Measurements from ENCODE around the gene INHA. TPM values are rescaled to one million over a fixed set of nuclear protein-coding genes. Genes with fewer than 3 reads are reported as not detected.

Gene INHA
- total and polyA plus RNA-seq, 4 donors, result 0.03 to 0.15 (median 0.11) TPM

GRCh38 chr2:219567791-219568361, 4.2 kb upstream of the INHA start:
- DNase-seq (ENCODE audit: low spot score), result no peak

DNA sequence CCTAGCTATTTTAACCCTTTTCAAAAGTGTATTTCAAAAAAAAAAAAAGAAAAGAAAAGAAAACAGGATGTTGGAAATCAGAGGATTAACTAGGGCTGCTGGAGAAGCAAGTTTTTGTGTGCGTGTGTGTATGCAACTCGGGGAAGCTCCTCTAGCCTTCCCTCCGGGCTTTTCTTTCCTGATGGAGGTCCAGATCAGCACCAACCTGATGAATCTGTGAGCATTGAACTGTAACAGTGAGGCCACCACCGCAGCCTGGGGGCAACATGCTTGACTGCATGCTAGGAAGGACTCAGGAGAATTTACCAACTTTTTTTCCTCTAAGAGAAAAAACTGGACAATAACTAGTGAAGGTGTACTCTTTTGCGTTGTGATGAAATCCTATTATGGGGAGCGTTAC, 3.1 kb upstream of the INHA start:
- Histone ChIP-seq H3K27me3 (ENCODE audit: control insufficient read depth in 4 of 4, insufficient read depth in 4 of 4, low read length in 3 of 4) (no peaks in the 10 kb centered on the region), H3K36me3 (ENCODE audit: control insufficient read depth in 4 of 4, insufficient read depth in 3 of 4, low read depth in 1 of 4, low read length in 3 of 4) (peaks cover 0 to 6% (median 3%) of the 10 kb centered on the region in 4 donors), H3K27ac (ENCODE audit: low read depth in 1 of 2, low read length in 2 of 2) (no peak overlapping the region), H3K4me3 (ENCODE audit: low read depth in 1 of 3, low read length in 3 of 3) (no peak overlapping the region), H3K4me1 (ENCODE audit: control insufficient read depth in 4 of 4, insufficient read depth in 4 of 4, low read length in 3 of 4) (peaks cover 4 to 15% (median 6%) of the 10 kb centered on the region in 4 donors), H3K9me3 (ENCODE audit: control insufficient read depth in 4 of 4, low read length in 3 of 4) (no peaks in the 10 kb centered on the region), H3K9ac (ENCODE audit: low read depth in 1 of 2, low read length in 2 of 2) (no peak overlapping the region)
- 96% methylated on average over 6 of the region's 6 CpGs for WGBS
- no peak for TF ChIP-seq FOXA2 (IDR thresholded peaks at IDR 0.05)
- no peak for TF ChIP-seq RAD21 (IDR thresholded peaks at IDR 0.05)
- TF ChIP-seq RXRA (IDR thresholded peaks at IDR 0.05), result no peak
- TF ChIP-seq HNF4G (IDR thresholded peaks at IDR 0.05), result no peak
- no peak for TF ChIP-seq NR2F2 (IDR thresholded peaks at IDR 0.05)
- TF ChIP-seq, protein P1, sequence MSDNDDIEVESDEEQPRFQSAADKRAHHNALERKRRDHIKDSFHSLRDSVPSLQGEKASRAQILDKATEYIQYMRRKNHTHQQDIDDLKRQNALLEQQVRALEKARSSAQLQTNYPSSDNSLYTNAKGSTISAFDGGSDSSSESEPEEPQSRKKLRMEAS (IDR thresholded peaks at IDR 0.05), result no peak
- TF ChIP-seq, protein P2, sequence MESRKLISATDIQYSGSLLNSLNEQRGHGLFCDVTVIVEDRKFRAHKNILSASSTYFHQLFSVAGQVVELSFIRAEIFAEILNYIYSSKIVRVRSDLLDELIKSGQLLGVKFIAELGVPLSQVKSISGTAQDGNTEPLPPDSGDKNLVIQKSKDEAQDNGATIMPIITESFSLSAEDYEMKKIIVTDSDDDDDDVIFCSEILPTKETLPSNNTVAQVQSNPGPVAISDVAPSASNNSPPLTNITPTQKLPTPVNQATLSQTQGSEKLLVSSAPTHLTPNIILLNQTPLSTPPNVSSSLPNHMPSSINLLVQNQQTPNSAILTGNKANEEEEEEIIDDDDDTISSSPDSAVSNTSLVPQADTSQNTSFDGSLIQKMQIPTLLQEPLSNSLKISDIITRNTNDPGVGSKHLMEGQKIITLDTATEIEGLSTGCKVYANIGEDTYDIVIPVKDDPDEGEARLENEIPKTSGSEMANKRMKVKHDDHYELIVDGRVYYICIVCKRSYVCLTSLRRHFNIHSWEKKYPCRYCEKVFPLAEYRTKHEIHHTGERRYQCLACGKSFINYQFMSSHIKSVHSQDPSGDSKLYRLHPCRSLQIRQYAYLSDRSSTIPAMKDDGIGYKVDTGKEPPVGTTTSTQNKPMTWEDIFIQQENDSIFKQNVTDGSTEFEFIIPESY (IDR thresholded peaks at IDR 0.05), result no peak
- no peak for TF ChIP-seq FOXA1 (IDR thresholded peaks at IDR 0.05)
- no peak for TF ChIP-seq ATF3 (IDR thresholded peaks at IDR 0.05)
- DNase-seq (ENCODE audit: low spot score), result no peak

More at GRCh38 chr2:219567791-219568361, 4.2 kb upstream of the INHA start:
- Histone ChIP-seq H3K4me1 (ENCODE audit: control insufficient read depth in 4 of 4, insufficient read depth in 4 of 4, low read length in 3 of 4) (peaks cover 4 to 15% (median 6%) of the 10 kb centered on the region in 4 donors), H3K36me3 (ENCODE audit: control insufficient read depth in 4 of 4, insufficient read depth in 3 of 4, low read depth in 1 of 4, low read length in 3 of 4) (peaks cover 0 to 6% (median 4%) of the 10 kb centered on the region in 4 donors), H3K27me3 (ENCODE audit: control insufficient read depth in 4 of 4, insufficient read depth in 4 of 4, low read length in 3 of 4) (no peaks in the 10 kb centered on the region), H3K4me3 (ENCODE audit: low read depth in 1 of 3, low read length in 3 of 3) (no peak overlapping the region), H3K9ac (ENCODE audit: low read depth in 1 of 2, low read length in 2 of 2) (no peak overlapping the region), H3K27ac (ENCODE audit: low read depth in 1 of 2, low read length in 2 of 2) (no peak overlapping the region), H3K9me3 (ENCODE audit: control insufficient read depth in 4 of 4, low read length in 3 of 4) (no peaks in the 10 kb centered on the region)
- WGBS, result 94% methylated on average over 35 of the region's 35 CpGs
- TF ChIP-seq RAD21 (IDR thresholded peaks at IDR 0.05), result no peak

- Histone ChIP-seq H3K36me3 (ENCODE audit: control insufficient read depth in 4 of 4, insufficient read depth in 3 of 4, low read depth in 1 of 4, low read length in 3 of 4) (peaks cover 0 to 6% (median 2%) of the 10 kb centered on the region in 4 donors), H3K4me3 (ENCODE audit: low read depth in 1 of 3, low read length in 3 of 3) (no peak overlapping the region), H3K4me1 (ENCODE audit: control insufficient read depth in 4 of 4, insufficient read depth in 4 of 4, low read length in 3 of 4) (peaks cover 4 to 15% (median 6%) of the 10 kb centered on the region in 4 donors), H3K9ac (ENCODE audit: low read depth in 1 of 2, low read length in 2 of 2) (no peak overlapping the region), H3K27ac (ENCODE audit: low read depth in 1 of 2, low read length in 2 of 2) (no peak overlapping the region), H3K27me3 (ENCODE audit: control insufficient read depth in 4 of 4, insufficient read depth in 4 of 4, low read length in 3 of 4) (no peaks in the 10 kb centered on the region), H3K9me3 (ENCODE audit: control insufficient read depth in 4 of 4, low read length in 3 of 4) (no peaks in the 10 kb centered on the region)
- DNase-seq (ENCODE audit: low spot score), result no peak
- 95% methylated on average over 6 of the region's 6 CpGs for WGBS
- TF ChIP-seq JUND (IDR thresholded peaks at IDR 0.05) (no peak), HNF4G (IDR thresholded peaks at IDR 0.05) (no peak), CTCF (IDR thresholded peaks at IDR 0.05; ENCODE audit: low read depth, low read length, missing input control) (no peak), TAF1 (conservative IDR thresholded peaks at IDR 0.05) (no peak), RAD21 (IDR thresholded peaks at IDR 0.05) (no peak), FOXA2 (IDR thresholded peaks at IDR 0.05) (no peak), EGR1 (IDR thresholded peaks at IDR 0.05; ENCODE audit: low read depth in 2 of 2) (no peak), ATF3 (IDR thresholded peaks at IDR 0.05) (no peak), FOXA1 (IDR thresholded peaks at IDR 0.05) (no peak), HNF4A (conservative IDR thresholded peaks at IDR 0.05) (no peak), REST (IDR thresholded peaks at IDR 0.05) (no peak), SP1 (IDR thresholded peaks at IDR 0.05) (no peak)
- TF ChIP-seq, protein P1 (IDR thresholded peaks at IDR 0.05), result no peak
- TF ChIP-seq, protein P2 (IDR thresholded peaks at IDR 0.05), result no peak
Observed at GRCh38 chr2:219569635-219570034, 2.5 kb upstream of the INHA start.
